Activated CD4-positive, alpha-beta T cell treated with anti-CD3 and anti-CD28 coated beads for 1 hour (primary cell): ENCODE data around the gene MTARC1.

Experiments
- DNase-seq: peaks from one replicate; pipeline ENCODE4 v3.0.0-alpha.2; 2020

The MTARC1 gene

DNA sequence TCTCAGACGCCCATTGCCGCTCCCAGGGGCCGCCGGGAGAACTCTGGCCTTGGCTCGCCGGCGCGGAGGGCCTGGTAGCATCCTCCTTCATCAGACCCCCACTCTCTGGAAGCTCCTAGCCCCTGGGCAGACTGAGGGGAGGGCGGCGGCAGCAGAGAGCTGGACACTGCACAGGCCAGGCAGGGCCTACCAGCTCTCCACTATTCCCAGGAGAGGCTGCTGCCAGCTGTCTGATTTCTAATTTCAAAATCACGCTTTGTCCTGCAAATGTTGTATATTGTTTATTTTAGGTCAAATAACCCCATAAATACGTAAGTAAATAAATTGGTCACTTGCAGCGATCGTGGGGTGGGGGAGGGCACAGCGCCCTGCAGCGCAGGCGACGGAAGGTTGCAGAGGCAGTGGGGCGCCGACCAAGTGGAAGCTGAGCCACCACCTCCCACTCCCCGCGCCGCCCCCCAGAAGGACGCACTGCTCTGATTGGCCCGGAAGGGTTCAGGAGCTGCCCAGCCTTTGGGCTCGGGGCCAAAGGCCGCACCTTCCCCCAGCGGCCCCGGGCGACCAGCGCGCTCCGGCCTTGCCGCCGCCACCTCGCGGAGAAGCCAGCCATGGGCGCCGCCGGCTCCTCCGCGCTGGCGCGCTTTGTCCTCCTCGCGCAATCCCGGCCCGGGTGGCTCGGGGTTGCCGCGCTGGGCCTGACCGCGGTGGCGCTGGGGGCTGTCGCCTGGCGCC is at the start of gene MTARC1:
TSS of gene MTARC1 (plus strand) at position 577 of the 732 bp plus-strand sequence. CDS start at position 609, 32 bp downstream.
- DNase-seq: no peak

DNA sequence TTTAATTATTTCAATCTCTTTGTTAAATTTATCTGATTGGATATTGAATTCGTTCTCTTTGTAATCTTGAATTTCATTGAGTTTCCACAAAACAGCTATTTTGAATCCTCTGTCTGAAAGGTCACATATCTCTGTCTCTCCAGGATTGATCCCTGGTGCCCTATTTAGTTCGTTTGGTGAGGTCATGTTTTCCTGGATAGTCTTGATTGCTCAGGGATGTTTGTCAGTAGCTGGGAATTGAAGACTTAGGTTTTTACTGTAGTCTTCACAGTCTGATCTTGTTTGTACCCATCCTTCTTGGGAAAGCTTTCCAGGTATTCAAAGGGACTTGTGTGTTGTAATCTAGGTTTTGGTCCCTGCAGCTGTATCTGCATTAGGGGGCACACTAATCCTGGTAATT is 45.4 kb upstream of the MTARC1 start:
- no peak for DNase-seq

DNA sequence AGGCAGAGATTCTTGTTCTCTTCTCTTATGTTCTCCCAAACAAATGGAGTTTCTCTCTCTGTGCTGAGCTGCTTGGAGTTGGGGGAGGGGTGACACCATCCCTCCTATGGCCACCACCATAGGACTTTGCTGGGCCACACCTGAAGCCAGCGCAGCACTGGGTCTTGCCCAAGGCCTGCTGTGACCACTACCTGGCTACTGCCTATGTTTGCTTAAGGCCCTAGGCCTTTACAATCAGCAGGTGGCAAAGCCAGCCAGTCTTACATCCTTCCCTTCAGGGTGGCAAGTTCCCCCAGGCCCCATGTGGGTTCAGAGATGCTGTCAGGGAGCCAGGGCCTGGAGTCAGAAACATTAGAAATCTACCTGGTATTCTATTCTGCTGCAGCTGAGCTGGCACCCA is 44.9 kb upstream of the MTARC1 start:
- no peak for DNase-seq

DNA sequence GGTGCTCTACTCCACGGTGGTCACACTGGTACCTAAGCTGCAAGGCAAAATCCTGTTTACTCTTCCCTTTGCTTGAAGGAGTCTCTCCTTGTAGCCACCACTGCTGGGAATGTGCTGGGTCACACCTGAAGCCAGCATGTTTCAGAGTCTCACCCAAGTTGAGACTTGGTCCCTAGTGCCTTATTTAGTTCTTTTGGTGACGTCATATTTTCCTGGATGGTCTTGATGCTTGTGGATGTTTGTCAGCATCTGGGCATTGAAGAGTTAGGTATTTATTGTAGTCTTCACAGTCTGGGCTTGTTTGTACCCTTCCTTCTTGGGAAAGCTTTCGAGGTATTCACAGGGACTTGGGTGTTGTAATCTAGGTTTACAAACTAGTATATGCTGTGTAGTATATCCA is 44.2 kb upstream of the MTARC1 start:
- DNase-seq: no peak

DNA sequence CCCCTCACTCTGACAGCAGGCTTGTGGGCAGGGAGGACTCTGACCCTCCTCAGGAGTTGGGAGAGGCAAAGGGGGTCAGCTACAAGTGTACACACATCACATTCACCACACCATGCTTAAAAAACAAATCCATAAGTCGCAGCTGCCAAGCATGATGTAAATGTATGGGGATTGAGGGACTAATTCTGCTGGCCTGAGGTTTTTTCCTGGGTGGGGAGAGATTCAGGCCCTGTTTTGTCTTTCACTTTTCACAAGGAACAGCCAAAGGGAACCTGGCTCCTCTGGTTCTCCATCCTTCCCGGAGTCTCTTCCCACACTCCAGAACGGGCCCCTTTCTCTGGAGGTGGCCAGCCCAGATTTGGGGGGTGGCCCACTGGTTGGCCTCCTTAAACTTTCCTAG is 39.9 kb upstream of the MTARC1 start:
- DNase-seq: no peak

DNA sequence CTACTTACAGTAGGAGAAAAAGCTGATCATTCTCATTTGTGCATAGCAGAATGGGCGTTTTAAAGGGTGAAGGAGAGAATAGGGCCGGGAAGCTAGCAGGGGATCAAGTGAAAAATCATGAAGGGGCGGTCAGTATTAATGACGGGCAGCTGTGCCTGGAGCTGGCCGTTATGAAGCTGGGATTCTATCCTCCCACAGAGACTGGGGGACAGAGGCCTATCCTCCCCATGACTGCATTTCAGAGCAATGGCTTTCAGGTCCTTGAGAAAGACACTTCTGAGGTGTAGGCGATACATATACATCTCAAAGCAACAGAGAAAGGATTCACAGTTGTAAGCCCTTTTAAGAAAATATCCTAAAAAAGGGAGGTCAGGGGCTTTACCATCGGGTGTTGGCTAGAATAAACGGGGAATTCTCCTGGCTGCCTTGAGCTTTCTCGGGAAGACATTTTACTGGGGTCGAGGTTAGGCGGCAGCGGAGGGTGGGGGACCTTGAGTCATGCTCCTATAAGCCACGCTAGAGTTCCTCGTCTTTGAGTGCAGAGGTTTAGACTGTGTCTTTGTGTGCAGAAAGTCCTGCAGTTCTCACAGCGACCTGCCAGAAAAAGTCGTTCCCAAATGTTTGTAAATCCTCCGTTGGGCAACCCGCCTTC is 39.1 kb upstream of the MTARC1 start:
- DNase-seq: no peak

DNA sequence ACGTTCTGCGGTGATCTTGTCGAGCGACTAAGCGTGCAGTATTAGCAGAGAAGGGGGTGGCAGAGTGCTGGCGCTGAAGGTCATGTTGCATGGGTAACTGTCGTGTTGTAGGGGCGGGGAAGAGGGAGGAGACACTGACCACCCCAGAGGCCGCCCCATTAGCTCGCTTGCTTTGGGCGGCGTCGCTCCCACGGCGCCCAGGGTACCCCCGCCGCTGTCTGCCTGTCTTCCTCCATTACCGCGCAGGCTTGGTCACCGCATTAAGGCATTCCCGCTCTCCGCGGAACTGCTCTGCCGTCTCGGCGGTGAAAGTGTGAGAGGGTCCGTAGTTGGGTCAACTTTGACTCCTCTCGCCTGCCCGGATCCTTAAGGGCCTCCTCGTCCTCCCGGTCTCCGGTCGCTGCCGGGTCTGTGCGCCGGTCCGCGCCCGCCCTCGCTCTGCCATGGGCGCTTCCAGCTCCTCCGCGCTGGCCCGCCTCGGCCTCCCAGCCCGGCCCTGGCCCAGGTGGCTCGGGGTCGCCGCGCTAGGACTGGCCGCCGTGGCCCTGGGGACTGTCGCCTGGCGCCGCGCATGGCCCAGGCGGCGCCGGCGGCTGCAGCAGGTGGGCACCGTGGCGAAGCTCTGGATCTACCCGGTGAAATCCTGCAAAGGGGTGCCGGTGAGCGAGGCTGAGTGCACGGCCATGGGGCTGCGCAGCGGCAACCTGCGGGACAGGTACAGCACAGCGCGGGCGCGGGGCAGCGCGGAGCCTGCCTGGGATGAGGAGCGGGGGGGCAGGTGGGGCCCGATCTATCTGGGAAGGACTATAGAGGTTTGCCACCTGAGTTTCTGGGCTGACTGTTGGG is 38.4 kb upstream of the MTARC1 start, which contains the start of gene MTARC2:
TSS of gene MTARC2 (plus strand) at position 234 of the 846 bp plus-strand sequence. CDS start at position 444, 210 bp downstream.
- DNase-seq: no peak

DNA sequence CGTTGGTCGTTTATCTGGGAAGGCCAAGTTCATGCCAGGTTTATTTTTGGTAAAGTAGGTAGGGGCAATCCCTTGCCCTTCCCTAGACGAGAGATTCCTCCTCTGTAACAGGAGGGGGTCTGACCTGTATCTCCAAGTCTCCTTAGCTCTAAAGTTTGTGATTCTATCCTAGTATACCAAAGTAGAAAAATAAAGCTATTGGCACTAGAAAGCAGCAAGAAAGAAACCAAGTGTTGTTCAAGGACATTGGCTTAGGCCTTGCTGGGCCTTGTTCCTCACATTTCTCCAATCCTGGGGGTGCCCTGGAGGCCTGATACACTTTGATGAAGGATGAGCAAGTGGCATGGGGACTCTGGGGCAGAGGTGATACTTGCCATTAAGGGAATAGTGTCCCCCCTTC is 37.8 kb upstream of the MTARC1 start:
- no peak for DNase-seq

DNA sequence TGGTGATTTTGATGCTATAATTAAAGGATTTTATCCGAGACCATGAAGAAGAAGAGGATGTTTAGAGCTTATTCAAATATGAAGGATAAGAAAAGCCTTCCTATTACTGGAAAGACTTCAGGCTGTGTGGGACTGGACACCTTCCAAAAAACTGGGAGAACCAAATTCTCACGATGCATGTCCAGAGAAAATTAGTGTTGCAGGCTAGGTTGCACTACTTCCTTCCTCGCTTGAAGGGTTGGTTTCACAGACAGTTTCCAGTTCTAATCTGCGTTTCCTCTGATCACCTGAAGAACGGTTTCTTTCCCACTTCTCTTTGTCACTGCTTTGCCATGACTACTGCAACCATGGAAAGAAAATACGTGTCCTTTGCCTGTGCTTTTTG is 36.6 kb upstream of the MTARC1 start:
- no peak for DNase-seq

DNA sequence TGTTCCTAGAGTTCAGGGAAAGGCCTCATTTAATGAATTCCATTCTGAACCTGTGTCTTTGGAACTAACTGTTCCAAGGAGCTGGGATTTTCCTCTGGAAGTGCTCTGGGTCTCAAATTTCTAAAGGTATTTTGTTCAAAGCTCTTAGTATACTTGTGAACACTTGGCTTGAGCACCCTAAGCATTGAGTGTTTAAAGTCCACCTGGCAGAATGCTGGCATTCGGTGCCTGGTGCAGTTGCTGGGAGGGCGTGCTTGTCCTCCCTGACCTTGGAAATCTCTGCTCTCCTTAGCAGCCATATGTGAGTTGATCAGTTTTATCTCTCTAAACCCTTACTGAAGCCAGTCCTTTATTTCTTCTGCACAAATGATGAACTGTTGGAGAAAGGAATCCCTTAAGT is 35.6 kb upstream of the MTARC1 start:
- no peak for DNase-seq

DNA sequence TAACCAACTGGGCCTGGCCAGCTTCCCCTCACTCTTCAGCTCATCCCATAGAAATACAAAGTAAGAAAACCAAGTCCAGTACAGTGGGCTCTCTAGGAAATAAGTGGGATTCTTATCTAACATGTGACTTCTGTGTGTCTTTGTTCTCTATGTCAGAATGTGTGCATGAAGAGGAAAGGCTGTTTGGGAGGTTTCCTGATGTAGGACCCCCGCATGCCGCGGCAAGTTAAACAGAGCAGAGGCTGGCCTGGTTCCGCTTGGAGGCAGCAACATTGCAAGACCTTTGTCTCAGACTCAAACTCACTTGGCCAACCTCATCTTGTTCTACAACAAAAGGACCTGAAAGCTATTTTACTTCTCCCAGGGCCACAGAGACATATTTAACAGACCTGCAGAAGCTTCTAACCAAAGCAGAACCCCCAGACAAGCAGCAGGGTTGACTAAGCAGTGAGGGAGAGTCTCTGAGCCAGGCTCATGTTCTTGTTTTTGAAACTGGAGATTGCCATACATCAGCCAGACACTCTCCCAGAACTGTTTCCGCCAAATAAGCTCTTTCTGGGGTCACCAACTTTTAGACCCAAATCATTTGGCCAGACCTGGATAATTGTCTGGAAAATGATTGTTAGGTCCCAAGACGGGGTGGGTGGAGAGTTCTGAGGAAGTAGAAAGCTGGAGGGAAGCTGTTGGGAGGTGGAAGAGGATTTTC is 32.3 kb upstream of the MTARC1 start:
- DNase-seq: no peak

DNA sequence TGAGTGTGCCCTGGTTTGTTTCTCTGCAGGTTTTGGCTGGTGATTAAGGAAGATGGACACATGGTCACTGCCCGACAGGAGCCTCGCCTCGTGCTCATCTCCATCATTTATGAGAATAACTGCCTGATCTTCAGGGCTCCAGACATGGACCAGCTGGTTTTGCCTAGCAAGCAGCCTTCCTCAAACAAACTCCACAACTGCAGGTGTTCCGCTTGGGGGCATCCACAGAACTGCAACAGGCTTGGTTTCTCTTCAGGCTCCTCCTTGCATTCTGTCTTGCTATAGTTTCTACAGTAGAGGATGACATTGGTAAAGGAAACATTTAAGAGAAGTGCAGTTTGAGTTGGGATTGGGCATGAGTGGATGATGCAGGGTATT is 31.8 kb upstream of the MTARC1 start:
- no peak for DNase-seq

DNA sequence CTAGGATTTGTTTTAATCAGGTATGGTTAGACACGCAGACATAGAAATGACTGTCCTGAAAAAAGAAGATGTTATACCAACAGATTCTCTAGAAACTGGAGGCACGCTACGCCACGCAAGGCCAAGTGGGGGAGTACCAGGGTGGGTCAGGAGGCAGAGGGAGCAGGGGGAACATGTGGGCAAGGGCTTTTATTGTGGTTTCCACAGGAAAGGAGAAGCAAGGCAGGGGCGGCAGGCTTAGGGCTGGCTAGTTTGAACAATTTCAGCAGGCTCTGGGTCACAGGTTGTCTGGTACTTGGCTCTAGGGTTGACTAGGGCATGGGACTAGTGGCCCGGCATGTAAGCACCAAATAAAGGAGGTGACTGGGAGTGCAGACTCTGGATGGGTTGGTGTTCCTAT is 31.4 kb upstream of the MTARC1 start:
- DNase-seq: no peak

DNA sequence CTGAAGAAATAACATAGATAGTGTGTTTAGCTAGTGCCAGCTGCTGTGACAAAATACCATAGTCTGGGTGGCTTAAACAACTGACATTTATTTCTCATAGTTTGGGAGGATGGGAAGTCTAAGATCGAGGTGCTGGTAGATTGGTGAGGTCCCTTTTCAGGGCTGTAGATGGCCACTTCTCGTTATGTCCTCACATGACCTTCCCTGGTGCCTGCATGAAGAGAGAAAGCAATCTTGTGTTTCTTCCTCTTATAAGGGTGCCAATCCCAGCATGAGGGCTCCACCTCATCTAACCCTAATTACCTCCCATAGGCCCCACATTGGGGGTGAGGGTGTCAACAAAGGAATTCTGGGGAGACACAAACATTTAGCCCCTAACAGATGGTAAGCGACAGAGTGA is 29.3 kb upstream of the MTARC1 start:
- no peak for DNase-seq

DNA sequence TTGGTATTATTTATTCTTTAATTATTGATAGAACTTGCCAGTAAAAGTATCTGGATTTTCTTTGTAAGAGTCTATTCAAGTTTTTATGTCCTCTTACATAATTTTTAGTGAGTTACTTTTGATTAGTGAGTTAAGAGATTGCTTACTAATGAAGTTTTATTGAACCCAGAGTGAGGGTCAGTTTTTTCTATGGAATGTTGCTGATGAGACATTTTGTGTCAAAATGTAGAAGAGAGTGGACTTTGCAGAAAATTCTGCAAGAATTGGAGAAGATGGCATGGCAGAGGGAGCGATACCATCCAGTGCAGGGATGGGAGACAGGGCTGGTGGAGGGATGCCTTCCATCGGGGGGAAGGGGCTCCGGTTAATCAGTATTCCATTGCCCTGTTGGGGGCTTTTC is 27.6 kb upstream of the MTARC1 start:
- no peak for DNase-seq

DNA sequence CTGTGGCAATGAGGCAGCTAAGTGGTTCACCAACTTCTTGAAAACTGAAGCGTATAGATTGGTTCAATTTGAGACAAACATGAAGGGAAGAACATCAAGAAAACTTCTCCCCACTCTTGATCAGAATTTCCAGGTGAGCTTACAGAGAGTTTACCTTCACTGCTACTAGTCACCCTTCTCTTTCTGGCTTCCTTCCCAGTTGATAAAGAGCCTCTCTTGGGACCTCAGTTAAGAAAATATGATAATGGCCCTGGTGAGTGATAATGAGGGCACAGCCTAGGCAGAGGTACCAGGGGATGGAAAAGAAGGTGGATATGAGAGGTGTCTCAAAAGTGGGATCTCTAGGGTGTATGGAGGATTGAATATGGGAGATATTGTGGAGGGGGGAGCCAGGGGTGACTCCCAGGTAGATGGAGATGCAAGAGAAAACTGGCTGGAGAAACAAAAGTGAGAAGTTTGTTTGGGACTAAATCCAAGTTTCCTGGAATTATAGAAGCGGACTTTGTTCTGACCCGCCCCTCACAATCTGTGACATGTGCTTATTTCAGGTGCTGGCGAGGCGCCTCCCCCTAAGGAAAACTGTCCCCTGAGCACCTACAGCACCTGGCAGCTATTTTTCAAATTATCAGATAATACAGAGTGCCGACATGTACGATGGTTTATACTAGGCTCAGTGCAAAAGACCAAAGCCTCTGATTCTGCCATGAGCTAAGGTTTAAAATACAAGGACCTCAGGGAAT is 24.9 kb upstream of the MTARC1 start:
- DNase-seq: no peak

DNA sequence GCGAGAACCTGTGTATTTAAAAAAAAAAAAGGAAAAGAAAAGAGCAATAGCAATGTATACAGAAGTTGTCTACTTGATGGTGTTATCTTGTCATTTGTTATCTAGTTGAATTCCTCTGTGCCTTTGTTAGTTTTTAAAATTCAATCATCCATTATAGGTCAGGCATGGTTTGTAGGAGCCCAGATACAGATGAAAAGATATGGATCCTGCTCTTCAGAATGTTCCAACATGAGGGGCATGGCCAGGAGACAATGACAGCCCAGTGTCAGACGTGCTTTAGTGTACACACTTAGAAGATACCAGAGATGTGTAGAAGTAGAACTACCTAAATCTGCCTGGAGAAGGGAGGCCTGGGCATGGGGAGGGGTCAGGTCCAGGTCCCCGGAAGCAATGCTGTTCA is 22.0 kb upstream of the MTARC1 start:
- no peak for DNase-seq

DNA sequence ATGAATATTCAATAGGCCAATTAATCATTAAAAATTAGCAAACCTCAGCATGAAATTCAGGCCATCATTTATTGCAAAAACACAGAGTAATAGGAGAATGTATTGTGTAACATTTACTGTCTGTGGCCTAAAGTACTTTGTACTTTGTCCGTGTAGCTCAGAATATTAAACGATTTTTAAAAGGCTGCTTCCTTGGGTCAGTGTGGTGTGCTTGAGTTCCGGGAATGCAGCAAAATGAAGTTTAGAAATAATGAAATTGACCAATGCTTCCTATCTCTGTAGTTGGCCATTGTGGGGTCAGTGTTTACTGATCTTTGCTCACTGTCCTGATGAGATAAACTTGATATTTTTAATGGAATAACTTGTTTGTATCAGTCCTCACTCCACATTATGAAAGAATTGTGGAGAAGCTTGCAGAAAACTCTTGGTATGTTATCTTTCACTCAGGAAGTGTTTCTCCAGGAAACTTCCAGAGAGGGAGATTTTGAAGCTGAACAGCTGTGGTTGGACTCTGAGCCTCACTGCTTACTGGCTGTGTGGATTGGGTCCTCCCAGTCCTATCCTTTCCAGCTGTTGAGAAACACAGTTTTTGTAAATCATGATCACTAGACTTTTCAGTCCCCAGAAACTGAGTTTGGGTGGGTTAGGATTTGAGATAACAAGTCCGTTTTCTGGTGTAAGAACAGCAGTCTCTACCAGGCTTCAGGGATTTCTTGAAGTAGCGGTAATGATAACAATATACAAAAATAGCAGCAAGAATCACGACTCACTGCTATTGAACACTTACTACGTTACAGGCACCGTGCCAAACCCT is 19.2 kb upstream of the MTARC1 start:
- DNase-seq: no peak

DNA sequence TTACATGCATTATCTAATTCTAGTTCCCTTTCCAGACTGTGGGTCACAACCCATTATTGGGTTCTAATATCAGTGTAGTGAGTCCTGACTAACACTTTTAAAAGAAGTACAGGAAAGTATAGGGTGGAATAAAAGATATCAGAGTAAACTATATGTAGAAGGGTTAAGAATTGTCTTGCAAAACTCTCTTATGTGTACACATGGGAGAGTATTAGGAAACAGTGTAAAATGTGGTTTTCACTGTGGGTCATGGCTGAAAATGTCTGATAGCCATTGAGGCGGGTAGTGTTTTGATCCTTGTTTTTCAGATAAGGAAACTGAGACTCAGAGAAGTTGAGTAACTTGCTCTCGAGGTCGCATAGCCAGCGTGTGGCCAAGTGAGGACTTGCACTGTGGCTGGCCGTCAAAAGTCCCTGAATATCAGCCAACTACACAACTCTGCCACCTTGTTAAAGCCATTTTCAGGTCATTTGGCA is 18.5 kb upstream of the MTARC1 start:
- DNase-seq: no peak

DNA sequence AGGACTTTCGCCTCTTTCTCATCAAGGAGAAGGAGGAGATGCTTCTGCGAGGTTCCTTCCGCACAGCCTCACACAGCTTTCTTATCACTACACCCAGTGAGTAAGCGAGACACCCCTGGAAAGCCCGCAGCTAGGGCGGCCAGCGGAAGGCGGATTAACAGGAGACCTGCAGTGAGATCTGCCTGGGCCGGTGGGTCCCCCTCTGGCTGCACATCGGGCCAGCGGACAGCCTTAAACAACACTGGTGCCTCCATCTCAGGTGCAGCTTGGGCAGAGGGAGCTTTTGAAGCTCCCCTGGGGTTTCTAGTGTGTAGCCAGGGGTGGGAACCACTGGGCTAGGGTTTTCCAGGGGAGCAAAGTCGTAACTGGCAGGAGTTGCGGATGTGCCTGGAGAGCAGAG is 17.5 kb upstream of the MTARC1 start:
- DNase-seq: no peak

DNA sequence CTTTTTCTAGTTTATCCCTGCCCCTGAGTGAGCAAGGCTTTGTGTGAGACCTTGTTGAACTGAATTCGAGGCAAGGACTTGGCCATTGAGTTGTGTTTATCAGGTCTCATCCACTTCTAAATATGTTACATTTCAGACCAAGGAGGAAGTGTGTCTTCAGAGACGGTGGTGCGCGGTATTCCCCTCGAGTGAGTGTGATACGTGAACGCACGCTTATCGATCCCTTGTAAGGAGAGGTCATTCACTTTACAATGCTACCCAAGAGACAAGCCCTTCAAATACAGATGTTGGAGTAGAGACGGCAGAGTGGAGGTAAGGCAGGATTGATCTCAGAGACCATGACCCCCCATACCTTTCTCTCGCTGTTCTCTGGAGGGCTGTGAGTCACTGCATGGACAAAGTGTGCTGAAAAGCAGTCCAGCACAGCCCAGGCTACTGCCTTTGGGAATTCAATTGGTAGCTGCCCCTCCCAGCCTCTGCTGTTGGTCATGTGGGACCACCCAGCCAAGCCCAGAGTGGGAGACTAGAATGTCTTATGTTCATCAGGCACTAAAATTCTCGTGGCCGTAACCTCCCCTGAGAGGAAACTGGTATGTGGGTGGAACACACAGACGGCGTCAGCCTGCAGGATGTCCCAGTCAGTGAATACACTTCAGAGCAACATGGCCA is 16.3 kb upstream of the MTARC1 start:
- DNase-seq: no peak
